Activated CD4-positive, alpha-beta T cell treated with anti-CD3 and anti-CD28 coated beads for 36 hours (primary cell): Measurements from ENCODE around the gene SLAMF9. TPM values are rescaled to one million over a fixed set of nuclear protein-coding genes. Genes with fewer than 3 reads are reported as not detected.
"Not testable (repeated sequence)": the region's sequence is repeated elsewhere in the genome, so short reads cannot be mapped to it uniquely, and the experiment has no call there.

Experiments used
- ATAC-seq: fragments of 200-7000 bp; cut with Tn5 transposase; one replicate; pipeline ENCODE4 v1.10.0; 2021; ENCODE audit warnings: mild to moderate bottlenecking, moderate library complexity
- CTCF ChIA-PET: fragments of 350-600 bp; sonication (Branson Sonifier 250); formaldehyde crosslinking; loops from one replicate; lab custom pipeline; 2021; ENCODE audit warnings: antibody characterized with exemption; lab: Charles Lee
- POLR2A ChIA-PET: fragments of 350-600 bp; sonication (Branson Sonifier 250); formaldehyde crosslinking; loops from one replicate; lab custom pipeline; 2021; ENCODE audit warnings: antibody characterized with exemption, inconsistent platforms; lab: Charles Lee
- DNase-seq: peaks from one replicate; pipeline ENCODE4 v3.0.0-alpha.2; 2020
- H3K27ac Mint-ChIP-seq: one replicate; pipeline ENCODE4 v1.8.0; 2021; ENCODE audit warnings: mixed read lengths
- H3K27me3 Mint-ChIP-seq: one replicate; pipeline ENCODE4 v1.8.0; 2021; ENCODE audit warnings: mixed read lengths
- H3K36me3 Mint-ChIP-seq: one replicate; pipeline ENCODE4 v1.8.0; 2021; ENCODE audit warnings: low read depth, mixed read lengths
- H3K4me1 Mint-ChIP-seq: one replicate; pipeline ENCODE4 v1.8.0; 2021; ENCODE audit warnings: mixed read lengths
- H3K4me3 Mint-ChIP-seq: one replicate; pipeline ENCODE4 v1.8.0; 2021; ENCODE audit warnings: mild to moderate bottlenecking, moderate library complexity, mixed read lengths
- H3K9me3 Mint-ChIP-seq: one replicate; pipeline ENCODE4 v1.8.0; 2021; ENCODE audit warnings: low read depth, mixed read lengths
- intact Hi-C, 2 experiments: fragments of 100-400 bp; cut with DNase I in 1 of 2; cut with micrococcal nuclease in 1 of 2; formaldehyde crosslinking; loops; one replicate each; pipeline versions ENCODE4 v1.14.2 to v1.15.1; 2022 to 2024; cut with DNase I, micrococcal nuclease
- total RNA-seq, 2 experiments: library from RNA; stranded (reverse); gene quantifications; one replicate each; pipeline ENCODE4 v1.2.3, GENCODE V29; 2021

SLAMF9 gene
- total RNA-seq, 2 experiments from 2014 or later = not detected

DNA sequence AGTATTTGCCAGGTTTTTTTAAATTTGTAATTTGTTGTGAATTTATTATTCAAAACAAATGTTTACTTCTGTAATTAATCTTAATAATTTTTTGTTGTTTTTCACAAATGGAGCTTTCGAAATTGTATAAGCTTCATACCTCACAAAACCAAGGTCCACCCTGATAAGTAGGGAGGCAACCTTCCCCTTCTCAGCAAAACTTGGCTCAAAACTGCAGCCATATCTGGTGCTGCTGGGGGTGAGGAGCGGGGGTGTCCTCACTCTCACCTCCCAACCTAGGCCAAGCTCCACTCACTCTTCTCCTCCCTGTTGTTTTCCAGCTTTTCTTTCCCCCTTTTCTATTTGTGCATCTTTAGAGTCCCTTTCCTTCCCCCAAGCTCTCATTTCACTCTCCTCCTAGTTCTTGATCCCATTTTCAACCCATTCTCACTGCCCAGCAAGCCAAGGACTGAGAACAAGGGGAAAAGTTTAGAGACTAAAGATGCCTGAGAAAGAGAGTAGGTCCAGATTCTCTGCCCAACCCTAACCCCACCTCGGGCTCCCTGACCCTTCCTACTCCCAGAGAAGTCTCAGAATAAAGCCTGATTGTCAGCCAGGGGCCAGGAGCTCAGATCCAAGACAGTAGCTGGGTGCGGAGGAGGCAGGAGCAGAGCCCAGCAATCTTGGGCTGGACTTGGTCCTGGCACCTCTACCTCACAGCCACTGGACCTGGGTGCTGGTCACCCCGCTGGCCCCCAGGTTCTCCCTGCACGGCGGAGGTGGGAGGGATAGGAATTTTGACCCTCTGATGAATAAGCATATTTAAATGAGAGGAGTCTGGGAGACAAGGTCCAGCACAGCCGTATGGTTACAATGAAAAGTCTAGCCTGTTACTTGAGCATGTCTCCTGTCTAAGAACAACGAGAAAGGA is 45.8 kb downstream of the SLAMF9 start:
- no peaks in the 10 kb centered on the region for H3K9me3 Mint-ChIP-seq
- no peak overlapping the region for H3K27ac Mint-ChIP-seq
- no peak overlapping the region for H3K4me3 Mint-ChIP-seq
- ATAC-seq (no peak), DNase-seq (no peak)
- no peaks in the 10 kb centered on the region for H3K27me3 Mint-ChIP-seq
- intact Hi-C loops = no loop called here
- ChIA-PET POLR2A (interaction anchor here (0.6 kb wide), 1 partner anchor 656 kb away, joined by 7 read pairs; no protein-coding TSS in a partner anchor), CTCF (interaction anchor here (0.8 to 1.9 kb wide), 4 partner anchors 14 to 177 kb away, joined by 3 to 7 read pairs (median 4); no protein-coding TSS in a partner anchor)
- peaks cover 1% of the 10 kb centered on the region for H3K36me3 Mint-ChIP-seq
- H3K4me1 Mint-ChIP-seq = peaks cover 33% of the 10 kb centered on the region

DNA sequence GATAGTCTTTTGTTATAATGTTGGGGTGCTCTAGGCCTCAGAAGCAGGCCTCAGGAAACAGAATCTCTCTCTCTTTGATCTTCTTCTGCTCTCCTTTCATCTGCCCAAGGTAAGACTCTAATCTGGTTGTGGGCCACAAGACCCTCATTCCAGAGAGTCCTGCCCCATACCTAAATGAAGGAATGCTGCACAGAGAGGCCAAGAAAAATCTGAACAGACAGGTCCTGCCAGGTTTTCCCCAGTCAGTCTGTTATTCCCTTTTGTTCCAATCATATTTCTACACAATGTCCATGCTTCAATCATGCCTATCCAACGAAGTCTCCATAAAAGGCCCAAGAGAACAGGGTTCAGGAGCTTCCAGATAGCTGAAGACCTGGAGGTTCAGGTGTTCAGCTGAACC is 47.1 kb downstream of the SLAMF9 start:
- intact Hi-C loops = no loop called here
- no peak overlapping the region for H3K27ac Mint-ChIP-seq

DNA sequence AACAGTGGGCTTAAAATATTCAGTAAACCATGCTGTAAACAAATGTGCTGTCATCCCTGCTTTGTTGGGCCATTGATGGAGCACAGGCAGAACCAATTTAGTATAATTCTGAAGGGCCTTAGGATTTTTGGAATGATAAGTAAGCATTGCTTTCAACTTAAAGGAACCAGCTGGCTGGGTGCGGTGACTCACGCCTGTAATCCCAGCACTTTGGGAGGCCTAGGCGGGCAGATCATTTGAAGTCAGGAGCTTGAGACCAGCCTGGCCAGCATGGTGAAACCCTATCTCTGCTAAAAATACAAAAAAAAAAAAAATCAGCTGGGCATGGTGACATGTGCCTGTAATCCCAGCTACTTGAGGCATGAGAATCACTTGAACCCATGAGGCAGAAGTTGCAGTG is 50.0 kb downstream of the SLAMF9 start:
- ATAC-seq, H3K9me3 Mint-ChIP-seq, H3K27me3 Mint-ChIP-seq, POLR2A ChIA-PET, intact Hi-C loops, DNase-seq, H3K4me3 Mint-ChIP-seq, H3K27ac Mint-ChIP-seq, H3K4me1 Mint-ChIP-seq, H3K36me3 Mint-ChIP-seq: not testable (repeated sequence)
- CTCF ChIA-PET = interaction anchor here (0.6 kb wide), 1 partner anchor 13 kb away, joined by 3 read pairs; no protein-coding TSS in a partner anchor

More for the DNA sequence above, 47.1 kb downstream of the SLAMF9 start:
- DNase-seq = no peak
- Mint-ChIP-seq H3K9me3 (no peaks in the 10 kb centered on the region), H3K4me3 (no peak overlapping the region), H3K36me3 (peaks cover 1% of the 10 kb centered on the region), H3K4me1 (peaks cover 26% of the 10 kb centered on the region), H3K27me3 (no peaks in the 10 kb centered on the region)
- ATAC-seq = no peak
- ChIA-PET CTCF (interaction anchor here (1.3 to 1.9 kb wide), 2 partner anchors 13 to 14 kb away, joined by 3 to 7 read pairs; no protein-coding TSS in a partner anchor), POLR2A (no interaction called here)

DNA sequence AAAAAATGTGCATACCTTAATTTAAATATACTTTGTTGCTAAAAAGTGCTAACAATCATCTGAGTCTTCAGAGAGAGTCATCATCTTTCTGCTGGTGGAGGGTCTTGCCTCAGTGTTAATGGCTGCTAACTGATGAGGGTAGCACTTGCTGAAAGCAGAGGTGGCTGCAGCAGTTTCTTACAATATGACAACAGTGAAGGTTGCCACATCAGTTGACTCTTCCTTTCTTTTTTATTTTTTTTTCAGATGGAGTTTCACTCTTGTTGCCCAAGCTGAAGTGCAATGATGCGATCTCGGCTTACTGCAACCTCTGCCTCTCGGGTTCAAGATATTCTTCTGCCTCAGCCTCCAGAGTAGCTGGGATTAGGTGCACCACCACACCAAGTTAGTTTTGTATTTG is 51.5 kb downstream of the SLAMF9 start:
- intact Hi-C loops = no loop called here
- ChIA-PET POLR2A (no interaction called here), CTCF (interaction anchor here (0.5 to 1.5 kb wide), 4 partner anchors 10 to 106 kb away, joined by 3 to 4 read pairs (median 4); no protein-coding TSS in a partner anchor)
- DNase-seq = no peak
- Mint-ChIP-seq H3K4me1 (peaks cover 2% of the 10 kb centered on the region), H3K4me3 (no peak overlapping the region), H3K27me3 (no peaks in the 10 kb centered on the region), H3K9me3 (no peaks in the 10 kb centered on the region), H3K36me3 (peaks cover under 1% of the 10 kb centered on the region), H3K27ac (no peak overlapping the region)
- ATAC-seq = no peak

Other genes with a start within 250 kb of the SLAMF9 start
- gene CRP, start 239.6 kb downstream of the SLAMF9 start, total RNA-seq = not detected
- gene DUSP23, start 173.3 kb downstream of the SLAMF9 start, total RNA-seq = 10 to 100 TPM; 23.9 to 26.8 TPM
- gene FCRL6, start 151.9 kb downstream of the SLAMF9 start, total RNA-seq = not detected
- gene SLAMF8, start 127.4 kb downstream of the SLAMF9 start, total RNA-seq = under 1 TPM; 0.39 to 0.70 TPM
- gene VSIG8, start 91.6 kb downstream of the SLAMF9 start, total RNA-seq = under 1 TPM in 1 of 2 experiments, not detected in 1; 0.11 TPM
- 1 to 10 TPM in 1 of 2 experiments, under 1 TPM in 1; 0.98 to 1.1 TPM for gene CFAP45, start 54.1 kb downstream of the SLAMF9 start, total RNA-seq
- 100 to 1,000 TPM; 410 to 495 TPM for gene TAGLN2, start 28.7 kb downstream of the SLAMF9 start, total RNA-seq
- under 1 TPM in 1 of 2 experiments, not detected in 1; 0.07 TPM for gene IGSF9, start 8.6 kb downstream of the SLAMF9 start, total RNA-seq
- gene PIGM, start 77.8 kb upstream of the SLAMF9 start, total RNA-seq = 1 to 10 TPM; 4.3 to 4.7 TPM
- gene KCNJ10, start 115.9 kb upstream of the SLAMF9 start, total RNA-seq = under 1 TPM; 0.11 TPM
- under 1 TPM; 0.04 to 0.05 TPM for gene KCNJ9, start 127.3 kb upstream of the SLAMF9 start, total RNA-seq
- 10 to 100 TPM; 29.2 to 33.8 TPM for gene IGSF8, start 144.4 kb upstream of the SLAMF9 start, total RNA-seq
- gene ATP1A2, start 161.5 kb upstream of the SLAMF9 start, total RNA-seq = not detected
- not detected for gene ATP1A4, start 197.4 kb upstream of the SLAMF9 start, total RNA-seq
- not detected for gene CASQ1, start 236.3 kb upstream of the SLAMF9 start, total RNA-seq